ENCODE measurements around the gene LY6G6C. TPM values are rescaled to one million over a fixed set of nuclear protein-coding genes. Genes with fewer than 3 reads are reported as not detected.

Gene LY6G6C
- total RNA-seq, 1 donor from 2014 or later: not detected

- intact Hi-C loops (cut with DNase I): no loop called here
- H3K27ac ChIP-seq: peak overlapping the region; percentile 78
- H3K9me3 ChIP-seq: no peaks in the 10 kb centered on the region
- ATAC-seq: no peak
- no peaks in the 10 kb centered on the region for H3K27me3 ChIP-seq
- H3K4me3 ChIP-seq: peak overlapping the region; percentile 88
- H3K36me3 ChIP-seq: peaks cover 26% of the 10 kb centered on the region
- DNase-seq: no peak
- TF ChIP-seq, protein P1, sequence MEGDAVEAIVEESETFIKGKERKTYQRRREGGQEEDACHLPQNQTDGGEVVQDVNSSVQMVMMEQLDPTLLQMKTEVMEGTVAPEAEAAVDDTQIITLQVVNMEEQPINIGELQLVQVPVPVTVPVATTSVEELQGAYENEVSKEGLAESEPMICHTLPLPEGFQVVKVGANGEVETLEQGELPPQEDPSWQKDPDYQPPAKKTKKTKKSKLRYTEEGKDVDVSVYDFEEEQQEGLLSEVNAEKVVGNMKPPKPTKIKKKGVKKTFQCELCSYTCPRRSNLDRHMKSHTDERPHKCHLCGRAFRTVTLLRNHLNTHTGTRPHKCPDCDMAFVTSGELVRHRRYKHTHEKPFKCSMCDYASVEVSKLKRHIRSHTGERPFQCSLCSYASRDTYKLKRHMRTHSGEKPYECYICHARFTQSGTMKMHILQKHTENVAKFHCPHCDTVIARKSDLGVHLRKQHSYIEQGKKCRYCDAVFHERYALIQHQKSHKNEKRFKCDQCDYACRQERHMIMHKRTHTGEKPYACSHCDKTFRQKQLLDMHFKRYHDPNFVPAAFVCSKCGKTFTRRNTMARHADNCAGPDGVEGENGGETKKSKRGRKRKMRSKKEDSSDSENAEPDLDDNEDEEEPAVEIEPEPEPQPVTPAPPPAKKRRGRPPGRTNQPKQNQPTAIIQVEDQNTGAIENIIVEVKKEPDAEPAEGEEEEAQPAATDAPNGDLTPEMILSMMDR (IDR thresholded peaks at IDR 0.05): no peak
- peaks cover 48% of the 10 kb centered on the region for H3K4me1 ChIP-seq
These were observed 6.4 kb upstream of the LY6G6C start for GRCh38 chr6:31727717-31728671.

DNA sequence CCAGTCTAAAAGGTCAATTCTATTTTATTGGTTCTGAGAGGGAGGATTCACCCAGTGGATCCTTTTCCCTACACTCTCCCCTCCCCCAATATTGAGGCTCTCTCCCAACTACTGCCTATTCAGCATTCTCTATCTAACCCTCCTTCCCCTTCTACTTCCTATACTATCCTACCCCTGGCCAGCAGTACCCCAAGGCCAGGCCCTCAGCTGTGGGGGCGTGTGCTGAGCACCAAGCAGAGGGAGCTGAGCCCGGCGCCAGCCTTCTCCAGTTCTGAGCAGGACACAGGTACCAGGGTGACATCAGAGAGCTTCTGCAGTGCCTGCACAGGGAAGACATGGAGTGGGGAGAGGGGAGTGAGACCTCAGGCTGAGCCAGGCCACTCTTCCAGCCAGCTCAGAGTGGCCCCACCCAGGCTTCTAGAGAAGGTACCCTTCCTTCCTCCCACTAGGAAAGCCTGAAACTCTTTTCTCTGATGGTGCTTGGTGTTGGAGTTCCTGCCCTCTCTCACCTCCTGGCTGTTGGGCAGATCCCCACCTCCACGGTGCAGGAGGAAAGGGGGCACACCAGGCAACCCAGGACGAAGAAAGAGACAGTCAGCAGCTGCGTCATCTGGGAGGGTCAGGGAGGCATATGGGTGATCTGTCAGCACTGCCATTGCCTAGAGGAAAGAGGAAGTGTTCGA is 5.6 kb upstream of the LY6G6C start:
- H3K4me1 ChIP-seq: peaks cover 43% of the 10 kb centered on the region
- H3K9me3 ChIP-seq: no peaks in the 10 kb centered on the region
- peak; percentile 40 for ATAC-seq
- peak overlapping the region; percentile 78 for H3K27ac ChIP-seq
- intact Hi-C loops (cut with DNase I): no loop called here
- TF ChIP-seq, protein P1 (IDR thresholded peaks at IDR 0.05): no peak
- no peaks in the 10 kb centered on the region for H3K27me3 ChIP-seq
- no peak overlapping the region for H3K4me3 ChIP-seq
- H3K36me3 ChIP-seq: peaks cover 18% of the 10 kb centered on the region
- no peak for DNase-seq

GRCh38 chr6:31725502-31726350 is 4.2 kb upstream of the LY6G6C start:
- Histone ChIP-seq H3K27me3 (no peaks in the 10 kb centered on the region), H3K27ac (peak overlapping the region; percentile 40), H3K9me3 (no peaks in the 10 kb centered on the region), H3K4me1 (peaks cover 38% of the 10 kb centered on the region), H3K4me3 (no peak overlapping the region), H3K36me3 (peaks cover 4% of the 10 kb centered on the region)
- intact Hi-C loops (cut with DNase I): no loop called here
- ATAC-seq (peak; percentile 43), DNase-seq (no peak)
- TF ChIP-seq, protein P1 (IDR thresholded peaks at IDR 0.05): no peak

DNA sequence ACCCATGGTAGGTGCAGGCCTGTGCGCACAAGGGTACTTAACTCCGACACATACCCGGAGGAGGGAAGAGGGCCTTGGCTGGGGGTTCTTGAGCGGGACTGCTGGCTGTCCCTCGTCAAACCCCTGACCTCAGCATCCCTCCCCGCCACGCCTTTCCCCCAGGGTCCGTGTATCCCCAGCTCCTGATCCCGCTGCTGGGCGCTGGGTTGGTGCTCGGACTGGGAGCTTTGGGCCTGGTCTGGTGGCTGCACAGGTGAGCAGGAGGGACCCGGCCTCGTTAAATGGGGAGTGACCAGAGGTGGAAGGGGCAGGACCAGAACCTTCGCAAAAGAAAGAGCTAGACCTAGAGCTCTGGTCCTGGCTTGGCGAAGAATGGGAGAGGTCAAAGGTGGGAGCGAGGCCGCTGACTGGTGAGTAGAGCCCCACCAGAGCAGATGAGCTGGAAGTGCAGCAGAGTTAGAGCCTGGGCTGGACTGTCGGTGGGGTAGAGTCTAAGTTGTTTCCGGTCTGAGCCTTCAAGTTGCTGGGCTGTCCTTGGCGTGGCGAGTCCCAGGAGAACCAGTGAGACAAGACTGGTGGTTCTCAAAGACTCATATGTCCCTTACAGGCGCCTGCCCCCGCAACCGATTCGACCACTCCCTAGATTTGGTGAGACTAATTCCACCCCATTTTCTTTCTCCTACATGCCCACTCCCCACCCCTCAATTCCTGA is 2.6 kb upstream of the LY6G6C start:
- no peaks in the 10 kb centered on the region for H3K9me3 ChIP-seq
- intact Hi-C loops (cut with DNase I): no loop called here
- H3K4me3 ChIP-seq: no peak overlapping the region
- TF ChIP-seq, protein P1 (IDR thresholded peaks at IDR 0.05): no peak
- peaks cover 33% of the 10 kb centered on the region for H3K4me1 ChIP-seq
- H3K27me3 ChIP-seq: no peaks in the 10 kb centered on the region
- no peaks in the 10 kb centered on the region for H3K36me3 ChIP-seq
- ATAC-seq (no peak), DNase-seq (no peak)
- H3K27ac ChIP-seq: no peak overlapping the region
